Measurements from ENCODE around the gene PPP6R2.

The PPP6R2 gene

GRCh38 chr22:50342651-50343540 is at the start of gene PPP6R2:
Gene PPP6R2 (plus strand): TSS chr22:50343327. CDS start chr22:50393909, 50,582 bp downstream.
- peak; percentile 45 to 63 (median 61) for DNase-seq

- DNase-seq, result peak in 1 of 3 experiments; percentile 14
Observed at GRCh38 chr22:50293441-50294318, 49.4 kb upstream of the PPP6R2 start.

GRCh38 chr22:50294319-50294656 is 48.8 kb upstream of the PPP6R2 start:
- DNase-seq, result no peak

GRCh38 chr22:50296658-50297490 is 46.3 kb upstream of the PPP6R2 start:
- no peak for DNase-seq

GRCh38 chr22:50297510-50298265 is 45.4 kb upstream of the PPP6R2 start:
- no peak for DNase-seq

GRCh38 chr22:50298266-50298637 is 44.9 kb upstream of the PPP6R2 start:
- no peak for DNase-seq

- DNase-seq, result peak in 2 of 3 experiments; percentile 31 to 49
Observed at GRCh38 chr22:50298937-50299784, 44.0 kb upstream of the PPP6R2 start.

GRCh38 chr22:50299785-50300619 is 43.1 kb upstream of the PPP6R2 start:
- peak in 2 of 3 experiments; percentile 77 to 80 for DNase-seq

- DNase-seq, result no peak
Observed at GRCh38 chr22:50300620-50301257, 42.4 kb upstream of the PPP6R2 start.

GRCh38 chr22:50301581-50301991 is 41.5 kb upstream of the PPP6R2 start:
- peak in 2 of 3 experiments; percentile 24 to 49 for DNase-seq

- no peak for DNase-seq
Observed at GRCh38 chr22:50302041-50302541, 41.0 kb upstream of the PPP6R2 start.

- DNase-seq, result peak in 1 of 3 experiments; percentile 8
Observed at GRCh38 chr22:50302564-50302963, 40.6 kb upstream of the PPP6R2 start.

GRCh38 chr22:50303515-50303847 is 39.6 kb upstream of the PPP6R2 start:
- no peak for DNase-seq

GRCh38 chr22:50303848-50304527 is 39.1 kb upstream of the PPP6R2 start:
- DNase-seq, result no peak

GRCh38 chr22:50304528-50305392 is 38.4 kb upstream of the PPP6R2 start:
- no peak for DNase-seq

- DNase-seq, result no peak
Observed at GRCh38 chr22:50305393-50305922, 37.7 kb upstream of the PPP6R2 start.

GRCh38 chr22:50305923-50306566 is 37.1 kb upstream of the PPP6R2 start:
- peak; percentile 49 to 80 (median 61) for DNase-seq

Data from NCI-H1417 (cell line).